Tongue (tissue), 2 donors: ENCODE measurements around the gene NR2F1-AS1. TPM values are rescaled to one million over a fixed set of nuclear protein-coding genes. Genes with fewer than 3 reads are reported as not detected.

ENCODE experiments used
- DNase-seq: peaks from one replicate; pipeline ENCODE4 v3.0.0-alpha.2; 2015
- total RNA-seq: library from RNA; depleted of rRNA; stranded (reverse); fragments of >200 nt; gene quantifications from one replicate; pipeline ENCODE4 v1.2.3, GENCODE V29; 2014

Gene NR2F1-AS1
- total RNA-seq, 1 donor from 2014 or later: 16.7 TPM

- no peak for DNase-seq
Observed at GRCh38 chr5:93384995-93385394, 196.0 kb downstream of the NR2F1-AS1 start.

GRCh38 chr5:93384026-93384425 is 197.0 kb downstream of the NR2F1-AS1 start:
- no peak for DNase-seq

- no peak for DNase-seq
Observed at GRCh38 chr5:93382188-93382825, 198.7 kb downstream of the NR2F1-AS1 start.

- no peak for DNase-seq
Observed at GRCh38 chr5:93381057-93381456, 200.0 kb downstream of the NR2F1-AS1 start.

GRCh38 chr5:93378073-93378472 is 202.9 kb downstream of the NR2F1-AS1 start:
- no peak for DNase-seq

GRCh38 chr5:93371893-93372292 is 209.1 kb downstream of the NR2F1-AS1 start:
- DNase-seq: no peak

GRCh38 chr5:93364378-93364777 is 216.6 kb downstream of the NR2F1-AS1 start:
- no peak for DNase-seq

- no peak for DNase-seq
Observed at GRCh38 chr5:93360436-93361088, 220.5 kb downstream of the NR2F1-AS1 start.

- DNase-seq: no peak
Observed at GRCh38 chr5:93359960-93360305, 221.1 kb downstream of the NR2F1-AS1 start.

Other genes with a start within 250 kb of the NR2F1-AS1 start
- 31.2 TPM for gene NR2F1, start 2.0 kb upstream of the NR2F1-AS1 start, total RNA-seq
- 5.7 TPM for gene POU5F2, start 160.4 kb upstream of the NR2F1-AS1 start, total RNA-seq